HAP-1 (cell line): ENCODE measurements around the gene GLRA3.
"Not testable (repeated sequence)": the region's sequence is repeated elsewhere in the genome, so short reads cannot be mapped to it uniquely, and the experiment has no call there.

Source experiments
- DNase-seq, 2 experiments: peaks; one replicate each; pipeline ENCODE4 v3.0.0-alpha.2; 2016 to 2020; ENCODE audit warnings: low spot score in 2 of 2
- H3K27me3 ChIP-seq: fragments of 250-450 bp; sonication (Bioruptor Pico); 2 replicates; pipeline ENCODE4 v1.5.1; 2020; ENCODE audit warnings: low read depth, mild to moderate bottlenecking, moderate library complexity
- H3K36me3 ChIP-seq: fragments of 250-450 bp; sonication (Bioruptor Pico); replicated peaks from 2 replicates; pipeline ENCODE4 v1.5.1; 2020; ENCODE audit warnings: mild to moderate bottlenecking
- H3K4me1 ChIP-seq: fragments of 250-450 bp; sonication (Bioruptor Pico); 2 replicates; pipeline ENCODE4 v1.5.1; 2020; ENCODE audit warnings: mild to moderate bottlenecking
- H3K4me3 ChIP-seq: fragments of 250-450 bp; sonication (Bioruptor Pico); 2 replicates; pipeline ENCODE4 v1.5.1; 2020; ENCODE audit warnings: mild to moderate bottlenecking, moderate library complexity
- H3K9me3 ChIP-seq: fragments of 250-450 bp; sonication (Bioruptor Pico); 2 replicates; pipeline ENCODE4 v1.5.1; 2020; ENCODE audit warnings: mild to moderate bottlenecking, moderate library complexity
- in situ Hi-C: fragments of 300-500 bp; cut with MboI; formaldehyde crosslinking; loops from 3 replicates; pipeline ENCODE4 v1.14.3; 2020; ENCODE audit warnings: low sequenced_read_pairs, inconsistent platforms, mixed read lengths

Gene GLRA3

GRCh38 chr4:174716986-174717770, 111.9 kb downstream of the GLRA3 start:
- in situ Hi-C loops, result no loop called here
- no peaks in the 10 kb centered on the region for H3K9me3 ChIP-seq
- no peaks in the 10 kb centered on the region for H3K27me3 ChIP-seq
- peak in 1 of 2 experiments; percentile 70 for DNase-seq
- H3K4me1 ChIP-seq, result peaks cover 17% of the 10 kb centered on the region
- no peak overlapping the region for H3K4me3 ChIP-seq
- H3K36me3 ChIP-seq, result no peaks in the 10 kb centered on the region

GRCh38 chr4:174714393-174715211, 114.4 kb downstream of the GLRA3 start:
- Histone ChIP-seq H3K4me3 (no peak overlapping the region), H3K9me3 (no peaks in the 10 kb centered on the region), H3K4me1 (peaks cover 17% of the 10 kb centered on the region), H3K27me3 (no peaks in the 10 kb centered on the region), H3K36me3 (no peaks in the 10 kb centered on the region)
- peak; percentile 50 to 70 for DNase-seq
- in situ Hi-C loops, result no loop called here

GRCh38 chr4:174713821-174714220, 115.2 kb downstream of the GLRA3 start:
- Histone ChIP-seq H3K4me3 (no peak overlapping the region), H3K9me3 (no peaks in the 10 kb centered on the region), H3K36me3 (no peaks in the 10 kb centered on the region), H3K27me3 (no peaks in the 10 kb centered on the region), H3K4me1 (peaks cover 17% of the 10 kb centered on the region)
- in situ Hi-C loops, result no loop called here
- peak in 1 of 2 experiments; percentile 13 for DNase-seq

DNA sequence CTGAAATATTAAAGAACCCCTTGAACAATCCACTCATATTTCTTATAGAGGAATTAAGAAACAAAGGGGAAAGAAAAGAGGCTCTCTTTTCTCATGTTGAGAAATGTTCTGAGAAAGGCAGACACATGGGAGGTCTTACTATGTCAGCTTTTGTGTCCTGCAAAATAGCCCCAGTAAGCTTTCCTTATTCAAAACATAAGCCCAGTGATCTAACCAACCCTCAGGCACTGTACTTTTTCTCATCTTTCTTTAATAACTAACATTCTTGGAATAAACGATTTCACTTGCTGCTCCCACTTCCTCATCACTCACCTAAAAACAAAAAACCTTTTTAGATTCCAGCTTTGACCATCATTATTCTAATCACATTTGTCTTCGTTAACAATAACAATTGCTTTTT, 115.9 kb downstream of the GLRA3 start:
- peak; percentile 10 to 68 for DNase-seq
- in situ Hi-C loops, result no loop called here
- H3K27me3 ChIP-seq, result no peaks in the 10 kb centered on the region
- H3K4me3 ChIP-seq, result no peak overlapping the region
- no peaks in the 10 kb centered on the region for H3K9me3 ChIP-seq
- no peaks in the 10 kb centered on the region for H3K36me3 ChIP-seq
- peaks cover 17% of the 10 kb centered on the region for H3K4me1 ChIP-seq

- Histone ChIP-seq H3K9me3 (no peaks in the 10 kb centered on the region), H3K4me3 (no peak overlapping the region), H3K27me3 (no peaks in the 10 kb centered on the region), H3K4me1 (peaks cover 12% of the 10 kb centered on the region), H3K36me3 (no peaks in the 10 kb centered on the region)
- in situ Hi-C loops, result no loop called here
- no peak for DNase-seq
Observed at GRCh38 chr4:174709526-174709925, 119.5 kb downstream of the GLRA3 start.

DNA sequence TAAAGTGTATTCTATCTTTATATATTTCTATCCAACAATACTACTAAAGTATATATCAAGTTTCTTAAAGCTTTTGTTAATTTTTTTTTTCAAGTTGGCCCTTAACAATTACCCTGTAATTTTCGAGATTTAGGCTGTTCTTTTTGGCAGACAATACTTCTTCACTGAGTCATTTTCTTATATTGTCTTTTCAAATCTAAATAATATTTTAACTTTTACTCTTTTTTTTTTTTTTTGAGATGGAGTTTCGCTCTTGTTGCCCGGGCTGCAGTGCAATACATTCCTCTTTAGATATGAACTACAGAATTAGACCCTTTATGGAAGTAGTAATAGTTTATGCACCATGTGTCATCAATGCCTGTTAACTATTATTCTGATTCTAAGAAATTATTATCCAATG, 120.7 kb downstream of the GLRA3 start:
- no peak for DNase-seq
- no peaks in the 10 kb centered on the region for H3K36me3 ChIP-seq
- in situ Hi-C loops, result no loop called here
- no peaks in the 10 kb centered on the region for H3K9me3 ChIP-seq
- peaks cover 4% of the 10 kb centered on the region for H3K4me1 ChIP-seq
- no peaks in the 10 kb centered on the region for H3K27me3 ChIP-seq
- no peak overlapping the region for H3K4me3 ChIP-seq

GRCh38 chr4:174707902-174708301, 121.1 kb downstream of the GLRA3 start:
- peaks cover under 1% of the 10 kb centered on the region; the same call in 1 of the 2 replicates for H3K4me1 ChIP-seq
- no peaks in the 10 kb centered on the region for H3K36me3 ChIP-seq
- DNase-seq, result no peak
- H3K4me3 ChIP-seq, result no peak overlapping the region
- H3K9me3 ChIP-seq, result no peaks in the 10 kb centered on the region
- H3K27me3 ChIP-seq, result no peaks in the 10 kb centered on the region
- in situ Hi-C loops, result no loop called here

GRCh38 chr4:174707051-174707676, 121.9 kb downstream of the GLRA3 start:
- in situ Hi-C loops, result no loop called here
- no peak overlapping the region for H3K4me3 ChIP-seq
- H3K36me3 ChIP-seq, result no peaks in the 10 kb centered on the region
- no peaks in the 10 kb centered on the region for H3K4me1 ChIP-seq
- no peak for DNase-seq
- H3K9me3 ChIP-seq, result no peaks in the 10 kb centered on the region
- H3K27me3 ChIP-seq, result no peaks in the 10 kb centered on the region

DNA sequence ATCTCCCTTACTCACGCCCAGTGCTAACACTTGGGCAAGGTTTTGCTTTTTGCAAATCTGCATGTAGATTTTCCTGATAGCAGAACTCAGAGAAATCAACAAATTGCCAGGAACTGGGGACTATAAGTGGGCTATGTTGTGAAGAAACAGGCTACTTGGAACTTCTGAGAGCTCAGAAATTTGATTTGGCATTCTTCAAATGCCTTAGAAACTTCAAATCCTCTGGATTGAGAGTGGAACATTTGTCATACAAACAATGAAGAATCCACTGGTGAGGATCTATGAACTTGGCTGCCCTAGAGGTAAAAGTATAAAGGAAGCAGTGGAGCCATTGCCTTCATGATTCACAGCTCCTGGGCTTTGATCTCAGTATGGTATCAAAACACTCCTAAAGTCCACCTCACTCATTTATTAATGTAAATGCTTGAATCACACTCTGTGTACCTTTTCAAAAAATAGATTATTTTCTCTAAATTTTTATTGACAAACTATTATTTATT, 126.0 kb downstream of the GLRA3 start:
- no peaks in the 10 kb centered on the region for H3K9me3 ChIP-seq
- in situ Hi-C loops, result no loop called here
- H3K36me3 ChIP-seq, result no peaks in the 10 kb centered on the region
- no peaks in the 10 kb centered on the region for H3K27me3 ChIP-seq
- H3K4me1 ChIP-seq, result no peaks in the 10 kb centered on the region
- H3K4me3 ChIP-seq, result no peak overlapping the region
- no peak for DNase-seq

GRCh38 chr4:174699654-174700053, 129.4 kb downstream of the GLRA3 start:
- Histone ChIP-seq H3K9me3 (no peaks in the 10 kb centered on the region), H3K4me1 (no peaks in the 10 kb centered on the region), H3K27me3 (no peaks in the 10 kb centered on the region), H3K36me3 (no peaks in the 10 kb centered on the region), H3K4me3 (no peak overlapping the region)
- DNase-seq, result no peak
- in situ Hi-C loops, result no loop called here

- no peaks in the 10 kb centered on the region for H3K36me3 ChIP-seq
- H3K4me1 ChIP-seq, result no peaks in the 10 kb centered on the region
- no peaks in the 10 kb centered on the region for H3K27me3 ChIP-seq
- H3K4me3 ChIP-seq, result no peak overlapping the region
- 0 out of 2 replicates have a peak, but pooled peaks cover 2% of the 10 kb centered on the region for H3K9me3 ChIP-seq
- DNase-seq, result no peak
- in situ Hi-C loops, result no loop called here
Observed at GRCh38 chr4:174697896-174698295, 131.2 kb downstream of the GLRA3 start.

DNA sequence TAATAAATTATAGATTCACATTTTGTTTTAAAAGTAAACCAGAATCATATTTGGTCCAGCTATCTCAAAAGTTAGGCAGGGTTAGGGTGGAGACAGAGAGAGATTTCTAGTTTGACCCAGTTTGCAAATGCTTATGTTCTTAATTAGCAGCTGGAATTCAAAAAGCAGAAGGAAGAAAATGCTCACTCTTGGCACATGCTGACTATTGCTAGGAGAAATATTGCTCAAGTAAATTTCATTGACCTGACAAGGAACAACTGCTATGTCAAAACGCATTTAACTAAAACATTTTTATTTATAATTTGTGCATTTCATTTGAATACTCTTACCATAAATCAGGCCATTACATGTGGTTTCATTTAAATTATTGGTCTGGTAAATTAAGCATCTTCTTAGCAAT, 131.8 kb downstream of the GLRA3 start:
- Histone ChIP-seq H3K4me1 (no peaks in the 10 kb centered on the region), H3K4me3 (no peak overlapping the region), H3K27me3 (no peaks in the 10 kb centered on the region), H3K9me3 (0 out of 2 replicates have a peak, but pooled peaks cover 2% of the 10 kb centered on the region), H3K36me3 (no peaks in the 10 kb centered on the region)
- DNase-seq, result no peak
- in situ Hi-C loops, result no loop called here

DNA sequence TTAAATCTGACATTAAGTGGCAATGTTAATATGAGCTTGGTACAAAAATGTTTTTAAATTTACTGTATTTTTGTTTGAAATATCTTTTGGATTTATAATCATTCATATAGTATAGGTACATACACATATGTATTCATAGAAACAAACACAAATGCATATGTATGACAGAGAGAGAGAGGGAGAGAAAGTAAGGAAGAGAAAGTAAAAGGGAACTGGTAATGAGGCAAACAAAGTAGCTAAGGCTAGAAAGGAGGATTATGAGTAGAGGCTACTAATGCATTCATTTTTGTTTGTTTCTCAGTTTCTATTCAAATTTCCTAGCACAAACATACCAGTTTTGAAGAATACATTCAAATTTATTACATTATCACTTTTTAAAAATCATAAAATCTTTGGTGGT, 132.4 kb downstream of the GLRA3 start:
- H3K27me3 ChIP-seq, result no peaks in the 10 kb centered on the region
- H3K4me1 ChIP-seq, result no peaks in the 10 kb centered on the region
- in situ Hi-C loops, result no loop called here
- H3K36me3 ChIP-seq, result no peaks in the 10 kb centered on the region
- H3K4me3 ChIP-seq, result no peak overlapping the region
- 0 out of 2 replicates have a peak, but pooled peaks cover 2% of the 10 kb centered on the region for H3K9me3 ChIP-seq
- no peak for DNase-seq

GRCh38 chr4:174691876-174692275, 137.2 kb downstream of the GLRA3 start:
- H3K36me3 ChIP-seq, H3K9me3 ChIP-seq, H3K4me3 ChIP-seq, DNase-seq, H3K4me1 ChIP-seq, H3K27me3 ChIP-seq, in situ Hi-C loops: not testable (repeated sequence)
